Fibroblast of skin of scalp (primary cell): ENCODE results near the gene COMMD1.
A peak's percentile ranks its signal among the peaks of the same experiment; 100 is the strongest.
"Not testable (repeated sequence)": the region's sequence is repeated elsewhere in the genome, so short reads cannot be mapped to it uniquely, and the experiment has no call there.

Experiments
- DNase-seq: peaks from one replicate; pipeline ENCODE4 v3.0.0-alpha.2; 2013

Gene COMMD1

GRCh38 chr2:61924895-61925663, 19.6 kb downstream of the COMMD1 start:
- DNase-seq, result no peak

- no peak for DNase-seq
Observed at GRCh38 chr2:61926531-61927477, 21.3 kb downstream of the COMMD1 start.

GRCh38 chr2:61928826-61929461, 23.5 kb downstream of the COMMD1 start:
- peak; percentile 62 for DNase-seq

- no peak for DNase-seq
Observed at GRCh38 chr2:61937098-61937497, 31.6 kb downstream of the COMMD1 start.

- DNase-seq, result no peak
Observed at GRCh38 chr2:61937886-61938285, 32.4 kb downstream of the COMMD1 start.

- DNase-seq, result no peak
Observed at GRCh38 chr2:61938511-61938910, 33.0 kb downstream of the COMMD1 start.

GRCh38 chr2:61943251-61943650, 37.8 kb downstream of the COMMD1 start:
- no peak for DNase-seq

GRCh38 chr2:61946666-61947065, 41.2 kb downstream of the COMMD1 start:
- DNase-seq, result peak; percentile 21

- no peak for DNase-seq
Observed at GRCh38 chr2:61948661-61949457, 43.4 kb downstream of the COMMD1 start.

GRCh38 chr2:61949458-61949713, 43.9 kb downstream of the COMMD1 start:
- DNase-seq, result no peak

- DNase-seq, result no peak
Observed at GRCh38 chr2:61949714-61950560, 44.5 kb downstream of the COMMD1 start.

- DNase-seq, result no peak
Observed at GRCh38 chr2:61950571-61951315, 45.3 kb downstream of the COMMD1 start.

- no peak for DNase-seq
Observed at GRCh38 chr2:61951881-61952280, 46.4 kb downstream of the COMMD1 start.

GRCh38 chr2:61952288-61952687, 46.8 kb downstream of the COMMD1 start:
- no peak for DNase-seq

- not testable (repeated sequence) for DNase-seq
Observed at GRCh38 chr2:61954856-61955255, 49.4 kb downstream of the COMMD1 start.

- DNase-seq, result no peak
Observed at GRCh38 chr2:61959381-61960293, 54.2 kb downstream of the COMMD1 start.

GRCh38 chr2:61961231-61961901, 55.9 kb downstream of the COMMD1 start:
- DNase-seq, result no peak

- no peak for DNase-seq
Observed at GRCh38 chr2:61962095-61962984, 56.9 kb downstream of the COMMD1 start.
